HG03159 (cell line): ENCODE data around the gene VDAC2.
"Not testable (repeated sequence)": the region's sequence is repeated elsewhere in the genome, so short reads cannot be mapped to it uniquely, and the experiment has no call there.

Experiments used
- ATAC-seq: cut with Tn5 transposase; IDR thresholded peaks from one replicate; pipeline ENCODE4 v1.9.1; 2021; ENCODE audit warnings: mild to moderate bottlenecking, moderate library complexity; ENCODE audit not compliant: unreplicated experiment

VDAC2 gene

GRCh38 chr10:75210282-75211006 lies at the start of gene VDAC2:
TSS of gene VDAC2 (plus strand) at chr10:75210796. CDS start at chr10:75211159, 363 bp downstream.
- peak; percentile 87 for ATAC-seq

- ATAC-seq, result peak; percentile 85
These were observed 44.6 kb upstream of the VDAC2 start for GRCh38 chr10:75165684-75166622.

GRCh38 chr10:75166623-75166972 lies 44.0 kb upstream of the VDAC2 start:
- ATAC-seq, result peak; percentile 17

GRCh38 chr10:75168275-75168674 lies 42.3 kb upstream of the VDAC2 start:
- no peak for ATAC-seq

GRCh38 chr10:75170215-75170614 lies 40.4 kb upstream of the VDAC2 start:
- no peak for ATAC-seq

GRCh38 chr10:75175046-75175445 lies 35.5 kb upstream of the VDAC2 start:
- no peak for ATAC-seq

- ATAC-seq, result no peak
These were observed 34.5 kb upstream of the VDAC2 start for GRCh38 chr10:75176046-75176445.

GRCh38 chr10:75176736-75177135 lies 33.9 kb upstream of the VDAC2 start:
- no peak for ATAC-seq

- no peak for ATAC-seq
These were observed 30.9 kb upstream of the VDAC2 start for GRCh38 chr10:75179657-75180177.

- no peak for ATAC-seq
These were observed 30.0 kb upstream of the VDAC2 start for GRCh38 chr10:75180592-75180991.

- no peak for ATAC-seq
These were observed 29.5 kb upstream of the VDAC2 start for GRCh38 chr10:75181073-75181472.

- no peak for ATAC-seq
These were observed 24.3 kb upstream of the VDAC2 start for GRCh38 chr10:75186310-75186709.

GRCh38 chr10:75187961-75188426 lies 22.6 kb upstream of the VDAC2 start:
- no peak for ATAC-seq

GRCh38 chr10:75188522-75188921 lies 22.1 kb upstream of the VDAC2 start:
- not testable (repeated sequence) for ATAC-seq

GRCh38 chr10:75189266-75190096 lies 21.1 kb upstream of the VDAC2 start:
- no peak for ATAC-seq

- no peak for ATAC-seq
These were observed 18.6 kb upstream of the VDAC2 start for GRCh38 chr10:75191821-75192568.

GRCh38 chr10:75194625-75195024 lies 16.0 kb upstream of the VDAC2 start:
- ATAC-seq, result not testable (repeated sequence)

- no peak for ATAC-seq
These were observed 15.4 kb upstream of the VDAC2 start for GRCh38 chr10:75195035-75195763.

GRCh38 chr10:75197066-75197465 lies 13.5 kb upstream of the VDAC2 start:
- ATAC-seq, result no peak
